Adrenal gland (tissue), 5 donors: ENCODE results near the gene AOX1.

Source experiments
- POLR2A ChIP-seq, 2 donors: fragments of 450-650 bp; IDR thresholded peaks; one replicate each; pipeline ENCODE4 v1.6.1; 2017; ENCODE audit warnings: antibody characterized with exemption in 2 of 2, mild to moderate bottlenecking in 2 of 2, moderate library complexity in 1 of 2
- TF ChIP-seq, protein P1 (sequence below), 6 experiments: fragments of 450-650 bp in 4 of 6; fragments of 200-600 bp in 2 of 6; sonication (generic) in 1 of 6; IDR thresholded peaks; 1 replicate in 5 of 6; 2 replicates in 1 of 6; pipeline versions ENCODE4 v1.5.1 to v1.8.0; 2016 to 2021; ENCODE audit warnings: antibody characterized with exemption in 6 of 6, mild to moderate bottlenecking in 2 of 6, moderate library complexity in 1 of 6
- donor health status: DM: no; HTN: no; CAD: no.

DNA sequence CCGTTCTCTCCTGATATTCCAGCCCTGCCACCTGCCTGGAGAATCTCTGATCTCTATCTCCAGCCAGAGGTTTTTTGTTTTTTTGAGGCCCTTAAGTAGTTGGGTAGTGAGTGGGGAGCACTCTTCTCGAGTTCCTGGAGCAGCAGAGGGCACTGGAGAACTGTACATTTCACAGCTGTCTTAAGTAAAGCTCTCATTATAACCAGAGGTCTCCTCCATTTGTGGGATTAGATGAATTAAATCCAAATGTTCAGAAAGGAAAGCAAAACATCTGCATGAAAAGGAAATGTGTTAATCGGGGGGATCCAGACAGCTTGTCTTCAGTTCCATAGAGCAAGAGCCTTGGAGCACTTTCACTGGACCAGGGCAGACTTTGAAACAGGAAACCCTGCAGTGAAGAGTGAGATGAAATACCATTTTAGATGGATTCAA, 32.8 kb downstream of the AOX1 start:
- TF ChIP-seq, protein P1, sequence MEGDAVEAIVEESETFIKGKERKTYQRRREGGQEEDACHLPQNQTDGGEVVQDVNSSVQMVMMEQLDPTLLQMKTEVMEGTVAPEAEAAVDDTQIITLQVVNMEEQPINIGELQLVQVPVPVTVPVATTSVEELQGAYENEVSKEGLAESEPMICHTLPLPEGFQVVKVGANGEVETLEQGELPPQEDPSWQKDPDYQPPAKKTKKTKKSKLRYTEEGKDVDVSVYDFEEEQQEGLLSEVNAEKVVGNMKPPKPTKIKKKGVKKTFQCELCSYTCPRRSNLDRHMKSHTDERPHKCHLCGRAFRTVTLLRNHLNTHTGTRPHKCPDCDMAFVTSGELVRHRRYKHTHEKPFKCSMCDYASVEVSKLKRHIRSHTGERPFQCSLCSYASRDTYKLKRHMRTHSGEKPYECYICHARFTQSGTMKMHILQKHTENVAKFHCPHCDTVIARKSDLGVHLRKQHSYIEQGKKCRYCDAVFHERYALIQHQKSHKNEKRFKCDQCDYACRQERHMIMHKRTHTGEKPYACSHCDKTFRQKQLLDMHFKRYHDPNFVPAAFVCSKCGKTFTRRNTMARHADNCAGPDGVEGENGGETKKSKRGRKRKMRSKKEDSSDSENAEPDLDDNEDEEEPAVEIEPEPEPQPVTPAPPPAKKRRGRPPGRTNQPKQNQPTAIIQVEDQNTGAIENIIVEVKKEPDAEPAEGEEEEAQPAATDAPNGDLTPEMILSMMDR (IDR thresholded peaks at IDR 0.05): no peak
- no peak for TF ChIP-seq POLR2A (IDR thresholded peaks at IDR 0.05)
